ENCODE measurements around the gene OPCML. TPM values are rescaled to one million over a fixed set of nuclear protein-coding genes. Genes with fewer than 3 reads are reported as not detected.

The OPCML gene
- total and polyA plus RNA-seq, 2 of the 13 experiments (the other 11 are each of a cell fraction or from before 2014, with no cell fraction given): not detected

DNA sequence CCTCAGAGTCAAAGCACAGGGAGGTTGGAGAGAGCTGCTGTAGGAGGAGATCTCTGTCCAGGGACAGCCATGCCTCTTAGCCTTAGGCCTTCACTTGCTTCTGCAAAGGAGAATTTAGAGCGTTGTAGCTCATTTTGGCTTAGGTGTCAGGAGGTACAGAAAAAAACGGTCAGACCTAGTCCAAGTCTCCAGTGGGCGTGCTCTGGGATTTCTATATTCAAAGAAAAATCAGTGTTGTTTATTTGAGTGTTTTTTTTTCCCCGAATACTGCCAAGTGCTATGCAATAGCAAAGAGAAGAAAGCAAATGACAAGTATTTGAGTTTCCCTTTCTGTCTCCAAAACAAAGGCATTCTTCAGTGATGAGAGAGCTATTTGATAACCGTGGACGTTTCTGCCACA, 22.7 kb upstream of the OPCML start (continued):
- TF ChIP-seq, protein P1, sequence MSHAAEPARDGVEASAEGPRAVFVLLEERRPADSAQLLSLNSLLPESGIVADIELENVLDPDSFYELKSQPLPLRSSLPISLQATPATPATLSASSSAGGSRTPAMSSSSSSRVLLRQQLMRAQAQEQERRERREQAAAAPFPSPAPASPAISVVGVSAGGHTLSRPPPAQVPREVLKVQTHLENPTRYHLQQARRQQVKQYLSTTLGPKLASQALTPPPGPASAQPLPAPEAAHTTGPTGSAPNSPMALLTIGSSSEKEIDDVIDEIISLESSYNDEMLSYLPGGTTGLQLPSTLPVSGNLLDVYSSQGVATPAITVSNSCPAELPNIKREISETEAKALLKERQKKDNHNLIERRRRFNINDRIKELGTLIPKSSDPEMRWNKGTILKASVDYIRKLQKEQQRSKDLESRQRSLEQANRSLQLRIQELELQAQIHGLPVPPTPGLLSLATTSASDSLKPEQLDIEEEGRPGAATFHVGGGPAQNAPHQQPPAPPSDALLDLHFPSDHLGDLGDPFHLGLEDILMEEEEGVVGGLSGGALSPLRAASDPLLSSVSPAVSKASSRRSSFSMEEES (CRISPR knock-in tag; IDR thresholded peaks at IDR 0.05): no peak
- TF ChIP-seq, protein P2, sequence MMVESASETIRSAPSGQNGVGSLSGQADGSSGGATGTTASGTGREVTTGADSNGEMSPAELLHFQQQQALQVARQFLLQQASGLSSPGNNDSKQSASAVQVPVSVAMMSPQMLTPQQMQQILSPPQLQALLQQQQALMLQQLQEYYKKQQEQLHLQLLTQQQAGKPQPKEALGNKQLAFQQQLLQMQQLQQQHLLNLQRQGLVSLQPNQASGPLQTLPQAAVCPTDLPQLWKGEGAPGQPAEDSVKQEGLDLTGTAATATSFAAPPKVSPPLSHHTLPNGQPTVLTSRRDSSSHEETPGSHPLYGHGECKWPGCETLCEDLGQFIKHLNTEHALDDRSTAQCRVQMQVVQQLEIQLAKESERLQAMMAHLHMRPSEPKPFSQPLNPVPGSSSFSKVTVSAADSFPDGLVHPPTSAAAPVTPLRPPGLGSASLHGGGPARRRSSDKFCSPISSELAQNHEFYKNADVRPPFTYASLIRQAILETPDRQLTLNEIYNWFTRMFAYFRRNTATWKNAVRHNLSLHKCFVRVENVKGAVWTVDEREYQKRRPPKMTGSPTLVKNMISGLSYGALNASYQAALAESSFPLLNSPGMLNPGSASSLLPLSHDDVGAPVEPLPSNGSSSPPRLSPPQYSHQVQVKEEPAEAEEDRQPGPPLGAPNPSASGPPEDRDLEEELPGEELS (CRISPR knock-in tag; IDR thresholded peaks at IDR 0.05): no peak
- TF ChIP-seq, protein P3, sequence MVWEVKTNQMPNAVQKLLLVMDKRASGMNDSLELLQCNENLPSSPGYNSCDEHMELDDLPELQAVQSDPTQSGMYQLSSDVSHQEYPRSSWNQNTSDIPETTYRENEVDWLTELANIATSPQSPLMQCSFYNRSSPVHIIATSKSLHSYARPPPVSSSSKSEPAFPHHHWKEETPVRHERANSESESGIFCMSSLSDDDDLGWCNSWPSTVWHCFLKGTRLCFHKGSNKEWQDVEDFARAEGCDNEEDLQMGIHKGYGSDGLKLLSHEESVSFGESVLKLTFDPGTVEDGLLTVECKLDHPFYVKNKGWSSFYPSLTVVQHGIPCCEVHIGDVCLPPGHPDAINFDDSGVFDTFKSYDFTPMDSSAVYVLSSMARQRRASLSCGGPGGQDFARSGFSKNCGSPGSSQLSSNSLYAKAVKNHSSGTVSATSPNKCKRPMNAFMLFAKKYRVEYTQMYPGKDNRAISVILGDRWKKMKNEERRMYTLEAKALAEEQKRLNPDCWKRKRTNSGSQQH (CRISPR knock-in tag; IDR thresholded peaks at IDR 0.05; ENCODE audit: low read depth): no peak

DNA sequence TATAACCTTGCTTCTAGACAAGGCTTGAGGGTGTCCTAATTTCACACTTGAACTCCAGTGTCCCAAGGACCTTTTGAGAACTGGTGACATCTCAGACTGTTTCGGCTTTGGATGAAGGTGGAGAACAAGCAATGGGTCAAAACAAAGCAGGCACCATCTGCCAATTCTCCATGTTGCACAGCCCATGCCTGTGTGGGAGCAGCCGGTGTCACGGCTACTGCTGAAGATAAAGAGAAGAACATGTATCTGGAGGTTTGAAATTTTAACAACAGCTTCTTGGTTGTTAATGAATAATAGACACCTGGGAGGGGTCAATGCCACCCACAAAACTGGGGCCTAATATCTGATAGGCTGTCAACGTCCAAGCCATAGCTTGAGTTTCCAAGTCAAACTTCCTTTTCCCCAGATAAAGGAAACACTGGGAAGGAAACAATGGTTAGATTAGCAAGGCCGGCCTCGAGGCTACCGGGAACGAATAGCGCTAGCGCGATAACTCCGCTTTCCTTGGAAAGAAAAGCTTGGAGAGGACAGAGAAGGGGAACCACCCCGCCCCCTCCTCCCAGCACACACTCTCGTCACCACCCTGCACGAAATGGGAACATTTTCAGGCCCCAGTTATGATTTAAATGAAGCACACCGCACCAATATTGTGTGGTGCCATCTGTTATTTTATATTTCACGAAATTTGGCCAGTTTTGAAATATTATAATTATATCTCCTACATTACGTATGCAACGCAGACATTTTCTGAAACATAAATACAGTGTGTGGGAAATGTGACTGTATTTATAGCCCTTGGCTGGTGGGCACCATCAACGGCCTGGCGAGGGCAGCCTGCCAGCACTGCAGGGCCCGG, 21.8 kb upstream of the OPCML start:
- no peaks in the 10 kb centered on the region for H3K79me2 ChIP-seq (ENCODE audit: insufficient read depth, low read length)
- whole genome bisulfite sequencing (ENCODE audit: low lambda C conversion rate): 24% methylated on average over 22 of the region's 22 CpGs
- H3K4me2 ChIP-seq (ENCODE audit: low read depth, low read length): no peak overlapping the region
- no peaks in the 10 kb centered on the region for H4K20me1 ChIP-seq (ENCODE audit: insufficient read depth, low read length)
- H3K9me3 ChIP-seq (ENCODE audit: low read length): no peaks in the 10 kb centered on the region
- H3K4me1 ChIP-seq (ENCODE audit: insufficient read depth, low read length): no peaks in the 10 kb centered on the region
- DNase-seq (ENCODE audit: low spot score): no peak
- intact Hi-C loops (cut with micrococcal nuclease; ENCODE audit: unreplicated experiment): no loop called here
- H3K27ac ChIP-seq (ENCODE audit: extremely low read length, insufficient read depth, low read length): no peak overlapping the region
- in situ Hi-C loops (cut with HindIII; ENCODE audit: extremely low pct_ligation_motif_present, low pct_unique_long_range_greater_than_20kb): no loop called here
- no peaks in the 10 kb centered on the region; a peak in 1 of 5 replicates for H3K27me3 ChIP-seq (ENCODE audit: control insufficient read depth in 1 of 2, insufficient read depth in 2 of 2, low read length in 2 of 2)
- ATAC-seq: no peak
- POLR2A ChIA-PET: no interaction called here
- H3K4me3 ChIP-seq (replicated peaks in 1 of 3; ENCODE audit: insufficient read depth in 1 of 3, low read depth in 2 of 3, low read length in 3 of 3): no peak overlapping the region
- H3K36me3 ChIP-seq (replicated peaks in 1 of 2; ENCODE audit: control insufficient read depth in 1 of 2, insufficient read depth in 2 of 2, low read length in 2 of 2): no peaks in the 10 kb centered on the region
- FAIRE-seq: no peak
- CTCF ChIA-PET (ENCODE audit: low intra/inter-chr PET ratio, low total read pairs): no interaction called here
- no TSS peak for BruUV-seq (replicated peaks)
- H3K9ac ChIP-seq (ENCODE audit: insufficient read depth, low read depth, low read length): no peak overlapping the region
- H2AFZ ChIP-seq (ENCODE audit: low read length): no peak overlapping the region
- TF ChIP-seq KLF6 (CRISPR knock-in tag; IDR thresholded peaks at IDR 0.05) (no peak), ZNF850 (CRISPR knock-in tag; conservative IDR thresholded peaks at IDR 0.05) (no peak), MEIS1 (CRISPR knock-in tag; IDR thresholded peaks at IDR 0.05; ENCODE audit: borderline replicate concordance) (no peak), ZBTB7A (CRISPR knock-in tag; IDR thresholded peaks at IDR 0.05) (no peak), KLF9 (CRISPR knock-in tag; IDR thresholded peaks at IDR 0.05; ENCODE audit: low read depth) (no peak), EZH2 (conservative IDR thresholded peaks at IDR 0.05; ENCODE audit: low read depth, low read length) (no peak), ZNF160 (CRISPR knock-in tag; IDR thresholded peaks at IDR 0.05) (no peak), ZFP62 (CRISPR knock-in tag; IDR thresholded peaks at IDR 0.05) (no peak)
- TF ChIP-seq, protein P4, sequence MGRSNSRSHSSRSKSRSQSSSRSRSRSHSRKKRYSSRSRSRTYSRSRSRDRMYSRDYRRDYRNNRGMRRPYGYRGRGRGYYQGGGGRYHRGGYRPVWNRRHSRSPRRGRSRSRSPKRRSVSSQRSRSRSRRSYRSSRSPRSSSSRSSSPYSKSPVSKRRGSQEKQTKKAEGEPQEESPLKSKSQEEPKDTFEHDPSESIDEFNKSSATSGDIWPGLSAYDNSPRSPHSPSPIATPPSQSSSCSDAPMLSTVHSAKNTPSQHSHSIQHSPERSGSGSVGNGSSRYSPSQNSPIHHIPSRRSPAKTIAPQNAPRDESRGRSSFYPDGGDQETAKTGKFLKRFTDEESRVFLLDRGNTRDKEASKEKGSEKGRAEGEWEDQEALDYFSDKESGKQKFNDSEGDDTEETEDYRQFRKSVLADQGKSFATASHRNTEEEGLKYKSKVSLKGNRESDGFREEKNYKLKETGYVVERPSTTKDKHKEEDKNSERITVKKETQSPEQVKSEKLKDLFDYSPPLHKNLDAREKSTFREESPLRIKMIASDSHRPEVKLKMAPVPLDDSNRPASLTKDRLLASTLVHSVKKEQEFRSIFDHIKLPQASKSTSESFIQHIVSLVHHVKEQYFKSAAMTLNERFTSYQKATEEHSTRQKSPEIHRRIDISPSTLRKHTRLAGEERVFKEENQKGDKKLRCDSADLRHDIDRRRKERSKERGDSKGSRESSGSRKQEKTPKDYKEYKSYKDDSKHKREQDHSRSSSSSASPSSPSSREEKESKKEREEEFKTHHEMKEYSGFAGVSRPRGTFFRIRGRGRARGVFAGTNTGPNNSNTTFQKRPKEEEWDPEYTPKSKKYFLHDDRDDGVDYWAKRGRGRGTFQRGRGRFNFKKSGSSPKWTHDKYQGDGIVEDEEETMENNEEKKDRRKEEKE (IDR thresholded peaks at IDR 0.05): no peak
- TF ChIP-seq, protein P5, sequence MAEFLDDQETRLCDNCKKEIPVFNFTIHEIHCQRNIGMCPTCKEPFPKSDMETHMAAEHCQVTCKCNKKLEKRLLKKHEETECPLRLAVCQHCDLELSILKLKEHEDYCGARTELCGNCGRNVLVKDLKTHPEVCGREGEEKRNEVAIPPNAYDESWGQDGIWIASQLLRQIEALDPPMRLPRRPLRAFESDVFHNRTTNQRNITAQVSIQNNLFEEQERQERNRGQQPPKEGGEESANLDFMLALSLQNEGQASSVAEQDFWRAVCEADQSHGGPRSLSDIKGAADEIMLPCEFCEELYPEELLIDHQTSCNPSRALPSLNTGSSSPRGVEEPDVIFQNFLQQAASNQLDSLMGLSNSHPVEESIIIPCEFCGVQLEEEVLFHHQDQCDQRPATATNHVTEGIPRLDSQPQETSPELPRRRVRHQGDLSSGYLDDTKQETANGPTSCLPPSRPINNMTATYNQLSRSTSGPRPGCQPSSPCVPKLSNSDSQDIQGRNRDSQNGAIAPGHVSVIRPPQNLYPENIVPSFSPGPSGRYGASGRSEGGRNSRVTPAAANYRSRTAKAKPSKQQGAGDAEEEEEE (CRISPR knock-in tag; IDR thresholded peaks at IDR 0.05; ENCODE audit: borderline replicate concordance): no peak

All from HepG2 (cell line).